Gastrocnemius medialis (tissue), 4 donors: ENCODE measurements around the gene TGM3.

ENCODE experiments used
- CTCF ChIP-seq, 5 experiments: fragments of 450-650 bp in 3 of 5; fragments of 200-600 bp in 2 of 5; sonication (generic) in 2 of 5; IDR thresholded peaks in 4 of 5; conservative IDR thresholded peaks in 1 of 5; 1 replicate in 4 of 5; 2 replicates in 1 of 5; pipeline ENCODE4 v1.5.1; 2016 to 2019; ENCODE audit warnings: antibody characterized with exemption in 5 of 5, mild to moderate bottlenecking in 3 of 5, moderate library complexity in 3 of 5
- POLR2A ChIP-seq, 2 donors: fragments of 450-650 bp; IDR thresholded peaks; one replicate each; pipeline ENCODE4 v1.6.1; 2017; ENCODE audit warnings: antibody characterized with exemption in 2 of 2, mild to moderate bottlenecking in 2 of 2, moderate library complexity in 2 of 2

GRCh38 chr20:2357114-2357513, 61.3 kb downstream of the TGM3 start:
- TF ChIP-seq CTCF (IDR thresholded peaks at IDR 0.05 in 4 of 5, conservative IDR thresholded peaks at IDR 0.05 in 1 of 5) (no peak), POLR2A (IDR thresholded peaks at IDR 0.05) (no peak)
